CD4-positive, alpha-beta T cell (primary cell): ENCODE measurements around the gene GALM. TPM values are rescaled to one million over a fixed set of nuclear protein-coding genes. Genes with fewer than 3 reads are reported as not detected.

ENCODE experiments used
- ATAC-seq: fragments of 200-7000 bp; cut with Tn5 transposase; one replicate; pipeline ENCODE4 v1.10.0; 2022; ENCODE audit warnings: mild to moderate bottlenecking; ENCODE audit not compliant: poor library complexity
- CTCF ChIA-PET: fragments of 350-600 bp; sonication (Branson Sonifier 250); formaldehyde crosslinking; loops from one replicate; lab custom pipeline; 2021; ENCODE audit warnings: antibody characterized with exemption, inconsistent platforms; lab: Charles Lee
- POLR2A ChIA-PET: fragments of 350-600 bp; sonication (Branson Sonifier 250); formaldehyde crosslinking; loops from one replicate; lab custom pipeline; 2021; ENCODE audit warnings: antibody characterized with exemption, inconsistent platforms; lab: Charles Lee
- DNase-seq, 14 experiments: peaks; one replicate each; pipeline ENCODE4 v3.0.0-alpha.2; 2013 to 2020; ENCODE audit warnings: mixed read lengths in 2 of 14
- H3K27ac ChIP-seq, 2 donors: one replicate each; pipeline versions ENCODE4 v1.5.1 to v1.7.0; 2013; ENCODE audit warnings: low read length in 2 of 2, low read depth in 1 of 2, mild to moderate bottlenecking in 1 of 2
- H3K27me3 ChIP-seq, 2 experiments: 1 replicate in 1 of 2; 2 replicates in 1 of 2; pipeline versions ENCODE4 v1.6.1 to v1.7.0; 2013; ENCODE audit warnings: low read length in 2 of 2, control low read depth in 1 of 2, mild to moderate bottlenecking in 1 of 2, moderate library complexity in 1 of 2; ENCODE audit not compliant: insufficient read depth in 2 of 2, control insufficient read depth in 1 of 2
- H3K36me3 ChIP-seq: one replicate; pipeline ENCODE4 v1.6.1; 2013; ENCODE audit warnings: low read length, control low read depth; ENCODE audit not compliant: insufficient read depth
- H3K4me1 ChIP-seq: one replicate; pipeline ENCODE4 v1.6.1; 2013; ENCODE audit warnings: low read length, control low read depth; ENCODE audit not compliant: insufficient read depth
- H3K4me3 ChIP-seq: one replicate; pipeline ENCODE4 v1.5.1; 2013; ENCODE audit warnings: mild to moderate bottlenecking, low read length, moderate library complexity
- H3K9me3 ChIP-seq, 2 experiments: 1 replicate in 1 of 2; 2 replicates in 1 of 2; pipeline versions ENCODE4 v1.6.1 to v1.7.0; 2013; ENCODE audit warnings: low read length in 2 of 2, mild to moderate bottlenecking in 2 of 2, control low read depth in 1 of 2, moderate library complexity in 1 of 2; ENCODE audit not compliant: control insufficient read depth in 1 of 2, insufficient read depth in 1 of 2
- H3K27ac Mint-ChIP-seq: one replicate; pipeline ENCODE4 v1.8.0; 2020; ENCODE audit warnings: mixed read lengths
- H3K27me3 Mint-ChIP-seq: one replicate; pipeline ENCODE4 v1.8.0; 2021; ENCODE audit warnings: mixed read lengths
- H3K36me3 Mint-ChIP-seq: one replicate; pipeline ENCODE4 v1.8.0; 2021; ENCODE audit warnings: low read depth, mixed read lengths
- H3K4me1 Mint-ChIP-seq: one replicate; pipeline ENCODE4 v1.8.0; 2021; ENCODE audit warnings: low read depth, mixed read lengths
- H3K4me3 Mint-ChIP-seq: one replicate; pipeline ENCODE4 v1.8.0; 2020; ENCODE audit warnings: mild to moderate bottlenecking, mixed read lengths
- H3K9me3 Mint-ChIP-seq: one replicate; pipeline ENCODE4 v1.8.0; 2020; ENCODE audit warnings: mixed read lengths
- intact Hi-C, 2 experiments: fragments of 100-400 bp; cut with DNase I in 1 of 2; cut with micrococcal nuclease in 1 of 2; formaldehyde crosslinking; loops; one replicate each; pipeline versions ENCODE4 v1.15.1 to v1.9.0; 2023 to 2025; cut with DNase I, micrococcal nuclease
- total RNA-seq, 174 experiments: library from RNA in 2 of 174; stranded (reverse) in 2 of 174; gene quantifications; one replicate each; pipeline ENCODE4 v1.2.3 and lab custom pipeline; 2021 to 2026
- TF ChIP-seq, protein P1 (sequence below): fragments of 200-600 bp; IDR thresholded peaks from one replicate; pipeline ENCODE4 v1.8.0; 2022; ENCODE audit warnings: antibody characterized with exemption, mild to moderate bottlenecking

Gene GALM
- total RNA-seq, 2 experiments from 2014 or later, result 5.9 to 7.0 TPM

- Mint-ChIP-seq H3K36me3 (peaks cover 16% of the 10 kb centered on the region), H3K4me3 (peak overlapping the region; percentile 85)
- intact Hi-C loops, result loop anchor here in 1 of 2 experiments (2.0 to 10.0 kb wide), 4 partner anchors 23 to 1811 kb away; partner anchors contain the start of genes DHX57, MORN2, SOS1 and STRN
Measured at GRCh38 chr2:38775921-38776225, 110.0 kb downstream of the GALM start.

GRCh38 chr2:38776531-38776930, 110.6 kb downstream of the GALM start:
- H3K4me1 ChIP-seq, result peaks cover 17% of the 10 kb centered on the region

More at GRCh38 chr2:38775921-38776225, 110.0 kb downstream of the GALM start:
- Mint-ChIP-seq H3K27ac (no peak overlapping the region), H3K4me1 (peaks cover 12% of the 10 kb centered on the region), H3K27me3 (peaks cover 19% of the 10 kb centered on the region), H3K9me3 (no peaks in the 10 kb centered on the region)
- TF ChIP-seq, protein P1, sequence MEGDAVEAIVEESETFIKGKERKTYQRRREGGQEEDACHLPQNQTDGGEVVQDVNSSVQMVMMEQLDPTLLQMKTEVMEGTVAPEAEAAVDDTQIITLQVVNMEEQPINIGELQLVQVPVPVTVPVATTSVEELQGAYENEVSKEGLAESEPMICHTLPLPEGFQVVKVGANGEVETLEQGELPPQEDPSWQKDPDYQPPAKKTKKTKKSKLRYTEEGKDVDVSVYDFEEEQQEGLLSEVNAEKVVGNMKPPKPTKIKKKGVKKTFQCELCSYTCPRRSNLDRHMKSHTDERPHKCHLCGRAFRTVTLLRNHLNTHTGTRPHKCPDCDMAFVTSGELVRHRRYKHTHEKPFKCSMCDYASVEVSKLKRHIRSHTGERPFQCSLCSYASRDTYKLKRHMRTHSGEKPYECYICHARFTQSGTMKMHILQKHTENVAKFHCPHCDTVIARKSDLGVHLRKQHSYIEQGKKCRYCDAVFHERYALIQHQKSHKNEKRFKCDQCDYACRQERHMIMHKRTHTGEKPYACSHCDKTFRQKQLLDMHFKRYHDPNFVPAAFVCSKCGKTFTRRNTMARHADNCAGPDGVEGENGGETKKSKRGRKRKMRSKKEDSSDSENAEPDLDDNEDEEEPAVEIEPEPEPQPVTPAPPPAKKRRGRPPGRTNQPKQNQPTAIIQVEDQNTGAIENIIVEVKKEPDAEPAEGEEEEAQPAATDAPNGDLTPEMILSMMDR, result no peak
- Histone ChIP-seq H3K27ac (no peak overlapping the region), H3K27me3 (no peaks in the 10 kb centered on the region), H3K4me3 (no peak overlapping the region), H3K36me3 (peaks cover 2% of the 10 kb centered on the region), H3K4me1 (peaks cover 17% of the 10 kb centered on the region), H3K9me3 (no peaks in the 10 kb centered on the region)
- POLR2A ChIA-PET, result interaction anchor here (0.6 to 5.0 kb wide), 3 partner anchors 25 to 174 kb away, joined by 3 to 52 read pairs (median 5); partner anchors contain the start of gene SRSF7
- DNase-seq, result no peak
- CTCF ChIA-PET, result interaction anchor here (1.5 kb wide), 1 partner anchor 25 kb away, joined by 3 read pairs; the partner anchor contains the start of gene SRSF7
- no peak for ATAC-seq

DNA sequence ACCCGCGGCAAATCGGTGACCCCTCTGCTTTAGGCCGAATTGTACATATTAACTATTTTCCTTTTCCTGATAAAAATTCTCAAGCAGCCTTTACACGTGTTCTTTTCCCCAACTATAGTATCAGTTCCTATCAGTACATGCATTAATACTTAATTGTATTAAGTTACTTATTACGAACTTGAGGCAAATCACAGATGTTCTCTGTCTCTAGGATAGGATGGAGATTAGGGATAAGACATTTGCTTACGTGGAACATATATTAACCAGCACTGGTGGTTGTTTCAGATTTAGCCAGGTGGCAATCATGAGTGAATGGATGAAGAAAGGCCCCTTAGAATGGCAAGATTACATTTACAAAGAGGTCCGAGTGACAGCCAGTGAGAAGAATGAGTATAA, 112.8 kb downstream of the GALM start:
- POLR2A ChIA-PET, result interaction anchor here (5.0 kb wide), 1 partner anchor 28 kb away, joined by 52 read pairs; the partner anchor contains the start of gene SRSF7
- H3K27me3 Mint-ChIP-seq, result peaks cover 19% of the 10 kb centered on the region
- TF ChIP-seq, protein P1, result no peak
- no peaks in the 10 kb centered on the region for H3K9me3 Mint-ChIP-seq
- peak overlapping the region; percentile 68 for H3K4me3 ChIP-seq
- no peaks in the 10 kb centered on the region for H3K9me3 ChIP-seq
- H3K27ac Mint-ChIP-seq, result peak overlapping the region; percentile 89
- ATAC-seq, result no peak
- peaks cover 12% of the 10 kb centered on the region for H3K4me1 Mint-ChIP-seq
- no peaks in the 10 kb centered on the region for H3K27me3 ChIP-seq
- no peak for DNase-seq
- H3K4me3 Mint-ChIP-seq, result peak overlapping the region; percentile 90
- intact Hi-C loops, result loop anchor here (1.0 to 10.0 kb wide), 4 partner anchors 27 to 1814 kb away; partner anchors contain the start of genes DHX57 (in 1 of the 2), MORN2 (in 1 of the 2), SOS1 (in 1 of the 2) and SRSF7 (in 1 of the 2)
- peaks cover 32% of the 10 kb centered on the region for H3K36me3 Mint-ChIP-seq
- peaks cover 17% of the 10 kb centered on the region for H3K4me1 ChIP-seq
- H3K36me3 ChIP-seq, result peaks cover 15% of the 10 kb centered on the region
- H3K27ac ChIP-seq, result peak overlapping the region; percentile 71 to 73
- CTCF ChIA-PET, result interaction anchor here (1.7 kb wide), 1 partner anchor 27 kb away, joined by 5 read pairs; the partner anchor contains the start of gene SRSF7

More at GRCh38 chr2:38776531-38776930, 110.6 kb downstream of the GALM start:
- no peaks in the 10 kb centered on the region for H3K9me3 ChIP-seq
- Mint-ChIP-seq H3K9me3 (no peaks in the 10 kb centered on the region), H3K4me1 (peaks cover 12% of the 10 kb centered on the region), H3K36me3 (peaks cover 23% of the 10 kb centered on the region), H3K27me3 (peaks cover 19% of the 10 kb centered on the region), H3K4me3 (peak overlapping the region; percentile 85), H3K27ac (no peak overlapping the region)
- DNase-seq (no peak), ATAC-seq (no peak)
- no peaks in the 10 kb centered on the region for H3K27me3 ChIP-seq
- intact Hi-C loops, result loop anchor here in 1 of 2 experiments (2.0 to 10.0 kb wide), 4 partner anchors 24 to 1812 kb away; partner anchors contain the start of genes DHX57, MORN2, SOS1 and STRN
- H3K4me3 ChIP-seq, result no peak overlapping the region
- ChIA-PET POLR2A (interaction anchor here (0.6 to 5.0 kb wide), 2 partner anchors 25 to 38 kb away, joined by 5 to 52 read pairs; partner anchors contain the start of gene SRSF7), CTCF (interaction anchor here (1.5 kb wide), 1 partner anchor 26 kb away, joined by 3 read pairs; the partner anchor contains the start of gene SRSF7)
- H3K27ac ChIP-seq, result no peak overlapping the region
- TF ChIP-seq, protein P1, result no peak
- peaks cover 8% of the 10 kb centered on the region for H3K36me3 ChIP-seq
